SK-N-MC (cell line): ENCODE results near the gene KCNE4.

Source experiments
- DNase-seq: peaks from one replicate; pipeline ENCODE4 v3.0.0-alpha.2; 2011; ENCODE audit warnings: low read depth, low spot score
- H3K27ac ChIP-seq: fragments of 200-600 bp; sonication (generic); 2 replicates; pipeline ENCODE4 v1.5.1; 2016; ENCODE audit warnings: mixed run types
- H3K36me3 ChIP-seq: fragments of 200-600 bp; sonication (generic); 2 replicates; pipeline ENCODE4 v1.6.1; 2017; ENCODE audit warnings: antibody characterized with exemption, low read length, mixed read lengths; ENCODE audit not compliant: insufficient read depth
- H3K4me3 ChIP-seq: fragments of 200-600 bp; sonication (generic); 2 replicates; pipeline ENCODE4 v1.5.1; 2016
- H3K9ac ChIP-seq: fragments of 200-600 bp; sonication (generic); 2 replicates; pipeline ENCODE4 v1.8.0; 2017; ENCODE audit warnings: mixed run types, mixed read lengths; ENCODE audit not compliant: insufficient read length
- H3K9me3 ChIP-seq: fragments of 200-600 bp; sonication (generic); 2 replicates; pipeline ENCODE4 v1.6.1; 2017; ENCODE audit warnings: low read depth, mild to moderate bottlenecking, antibody characterized with exemption, low read length, moderate library complexity, mixed read lengths
- EZH2 ChIP-seq: fragments of 200-600 bp; sonication (generic); IDR thresholded peaks from one replicate; pipeline ENCODE4 v1.6.1; 2017; ENCODE audit warnings: antibody characterized with exemption
- FOXP2 ChIP-seq: optimal IDR thresholded peaks from 2 replicates; pipeline ENCODE3; 2011; ENCODE audit warnings: mild to moderate bottlenecking, moderate library complexity; ENCODE audit not compliant: insufficient read depth; ENCODE audit errors: extremely low read length, control extremely low read depth
- POLR2AphosphoS5 ChIP-seq: IDR thresholded peaks from 2 replicates; pipeline ENCODE4 v1.6.1; 2012; ENCODE audit warnings: mild to moderate bottlenecking, low read depth, low read length, borderline replicate concordance

Gene KCNE4

DNA sequence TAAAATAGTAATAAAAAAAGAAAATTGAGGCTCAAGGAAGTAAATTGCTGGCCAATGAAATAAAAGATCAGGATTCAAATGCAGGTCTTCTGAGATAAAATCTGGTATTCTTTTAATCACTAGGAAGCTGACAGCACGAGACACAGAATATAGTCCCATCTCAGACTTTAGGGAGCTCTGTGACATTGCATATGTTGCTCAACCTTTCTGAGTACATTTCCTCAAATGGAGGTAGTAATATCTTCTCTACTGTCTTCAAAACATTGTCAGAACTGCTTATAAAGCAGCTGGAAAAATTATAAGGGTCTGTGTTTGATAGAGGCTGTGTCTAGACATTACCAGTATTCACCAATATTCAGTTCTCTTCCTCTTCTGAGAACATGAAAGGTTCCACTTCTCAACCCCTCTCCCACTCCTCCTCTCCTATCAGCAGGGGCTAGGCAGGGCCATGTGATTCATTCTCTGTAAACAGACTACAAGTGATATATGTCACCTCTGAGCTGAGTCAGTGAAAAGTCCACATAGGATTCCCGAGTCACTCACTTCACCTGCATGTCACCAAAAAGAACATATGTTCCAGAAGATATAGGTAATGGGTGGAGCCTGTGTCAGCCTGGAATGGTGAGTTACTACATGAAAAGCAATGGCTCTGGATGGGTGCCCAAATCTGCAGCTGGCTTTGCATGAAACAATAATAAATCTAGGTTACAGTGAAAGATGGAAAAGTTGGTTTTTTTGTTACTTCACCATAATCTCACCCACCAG, 7.1 kb downstream of the KCNE4 start:
- no peaks in the 10 kb centered on the region for H3K9me3 ChIP-seq
- H3K36me3 ChIP-seq = peaks cover 5% of the 10 kb centered on the region; the same call in 1 of the 2 replicates
- no peak for DNase-seq
- no peak overlapping the region for H3K4me3 ChIP-seq
- TF ChIP-seq POLR2AphosphoS5 = no peak
- TF ChIP-seq EZH2 = no peak
- TF ChIP-seq FOXP2 = no peak
- H3K27ac ChIP-seq = peak overlapping the region; percentile 45
- H3K9ac ChIP-seq = no peak overlapping the region

DNA sequence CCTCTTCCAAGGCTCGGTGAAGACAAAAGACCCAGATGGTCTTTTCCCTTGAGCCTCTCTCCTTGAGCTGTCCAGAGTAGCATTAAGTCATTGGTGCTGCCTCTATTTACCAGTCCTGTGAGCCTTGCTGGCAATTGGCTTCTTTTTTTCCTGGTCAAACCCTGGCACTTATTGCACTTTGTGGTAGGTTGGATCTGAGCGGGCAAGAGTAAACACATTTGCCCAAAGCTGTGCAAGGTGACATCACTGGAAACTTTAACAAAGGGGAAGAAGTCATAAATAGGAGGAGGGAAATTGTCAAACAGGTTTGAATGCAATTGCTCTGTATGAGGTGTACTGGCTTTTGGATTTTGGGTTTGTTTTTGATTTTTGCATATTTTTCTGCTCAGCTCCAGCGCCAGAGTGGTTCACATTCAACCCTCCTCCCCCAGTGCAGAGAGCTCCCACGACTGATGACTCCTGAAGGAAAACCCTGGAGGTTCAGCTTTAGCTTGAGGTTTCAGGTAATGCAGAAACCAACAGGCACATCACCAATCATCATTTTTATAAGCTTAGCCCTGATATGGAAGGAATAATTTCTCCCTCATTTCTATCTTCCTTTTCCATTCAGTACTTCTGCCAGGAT, 8.3 kb downstream of the KCNE4 start:
- Histone ChIP-seq H3K36me3 (peaks cover 5% of the 10 kb centered on the region; the same call in 1 of the 2 replicates), H3K9ac (no peak overlapping the region), H3K27ac (0 out of 2 replicates have a peak overlapping the region, but pooled peaks have one; percentile 32), H3K9me3 (no peaks in the 10 kb centered on the region), H3K4me3 (no peak overlapping the region)
- TF ChIP-seq EZH2 = no peak
- no peak for TF ChIP-seq FOXP2
- no peak for TF ChIP-seq POLR2AphosphoS5
- no peak for DNase-seq

DNA sequence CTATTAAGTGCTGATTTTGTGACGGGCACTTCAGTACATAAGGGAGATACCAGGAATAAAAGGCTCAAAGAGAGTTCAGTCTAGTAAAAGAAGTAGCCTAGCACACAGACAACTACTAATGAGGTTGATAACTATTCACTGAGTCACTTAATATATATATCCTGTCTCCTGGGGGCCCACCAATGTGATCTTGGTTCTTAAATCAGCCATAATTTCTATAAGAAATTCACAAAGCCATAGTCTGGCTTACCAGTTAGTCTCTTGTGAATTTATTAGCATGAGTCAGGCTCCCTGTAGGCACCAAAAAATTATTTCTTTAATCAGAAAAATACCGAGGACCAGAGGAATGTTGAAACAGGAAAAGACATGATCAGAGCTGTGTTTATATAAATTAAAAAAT, 10.4 kb downstream of the KCNE4 start:
- TF ChIP-seq EZH2 (no peak), FOXP2 (no peak), POLR2AphosphoS5 (no peak)
- Histone ChIP-seq H3K36me3 (peaks cover 5% of the 10 kb centered on the region; the same call in 1 of the 2 replicates), H3K9ac (no peak overlapping the region), H3K4me3 (peak overlapping the region; percentile 51), H3K27ac (peak overlapping the region; percentile 84), H3K9me3 (no peaks in the 10 kb centered on the region)
- DNase-seq = peak; percentile 85

DNA sequence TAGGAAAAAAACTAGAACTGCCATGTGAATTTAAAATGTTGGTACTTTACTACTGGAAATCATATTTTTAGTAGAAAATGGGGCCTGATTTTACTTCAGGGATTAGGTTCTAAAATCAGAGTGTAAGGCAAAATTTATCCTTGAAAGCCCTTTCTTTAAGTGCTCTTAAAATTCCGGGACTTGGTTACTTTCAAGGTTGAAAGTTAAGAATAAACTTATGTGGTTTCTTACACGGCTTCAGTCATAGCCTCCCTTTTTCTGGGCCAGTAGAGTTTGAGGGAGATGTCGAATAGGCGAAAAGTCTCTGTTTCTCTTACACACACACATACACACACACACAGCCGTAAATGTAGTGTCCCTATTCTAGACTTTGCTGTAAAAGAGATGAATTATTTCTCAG, 13.1 kb downstream of the KCNE4 start:
- H3K9me3 ChIP-seq = no peaks in the 10 kb centered on the region
- TF ChIP-seq FOXP2 = no peak
- no peak for TF ChIP-seq POLR2AphosphoS5
- TF ChIP-seq EZH2 = no peak

DNA sequence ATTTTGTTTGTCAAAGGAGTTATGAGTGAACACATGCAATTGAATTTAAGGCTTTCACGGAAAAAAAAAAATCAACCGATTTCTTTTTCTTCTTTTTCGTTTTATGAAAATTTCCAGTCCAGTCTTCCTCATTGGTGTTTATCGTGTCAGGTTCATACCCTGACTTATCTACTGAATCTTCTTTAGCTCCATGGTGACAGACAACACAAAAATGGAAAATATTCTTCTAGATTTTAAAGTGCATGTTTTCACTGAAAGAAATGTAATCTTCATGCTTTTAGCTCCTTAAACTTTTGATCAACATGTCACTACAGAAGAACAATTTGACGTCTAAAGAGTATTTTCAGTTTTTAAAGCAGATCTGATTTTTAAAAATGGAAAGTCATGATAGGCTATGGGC, 14.7 kb downstream of the KCNE4 start:
- H3K36me3 ChIP-seq = peaks cover 7% of the 10 kb centered on the region; the same call in 1 of the 2 replicates
- H3K9me3 ChIP-seq = no peaks in the 10 kb centered on the region
- no peak for DNase-seq
- no peak overlapping the region for H3K4me3 ChIP-seq
- no peak overlapping the region for H3K27ac ChIP-seq
- TF ChIP-seq EZH2 (no peak), POLR2AphosphoS5 (no peak), FOXP2 (no peak)
- H3K9ac ChIP-seq = no peak overlapping the region

More for the DNA sequence above, 13.1 kb downstream of the KCNE4 start:
- Histone ChIP-seq H3K9ac (no peak overlapping the region), H3K4me3 (no peak overlapping the region), H3K27ac (no peak overlapping the region), H3K36me3 (peaks cover 9% of the 10 kb centered on the region; the same call in 1 of the 2 replicates)
- no peak for DNase-seq

DNA sequence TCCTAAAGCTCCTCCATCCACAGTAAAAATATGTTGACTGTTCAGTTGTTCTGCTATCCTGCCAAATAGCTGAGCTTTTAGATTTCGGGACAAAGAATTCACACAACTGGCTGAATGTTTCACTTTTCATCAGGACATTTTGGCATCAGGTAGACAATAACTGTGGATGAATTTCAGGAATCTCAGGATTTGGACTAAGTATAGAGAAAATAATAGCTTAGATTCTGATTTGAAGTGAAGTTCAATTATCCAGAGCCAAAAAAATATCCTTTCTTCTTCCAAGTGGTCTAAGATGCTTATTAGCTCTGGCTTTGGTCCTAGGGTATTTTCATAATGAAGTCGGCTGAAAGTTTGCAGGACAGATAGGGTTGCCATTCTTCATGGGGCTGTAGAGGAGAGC, 16.1 kb downstream of the KCNE4 start:
- H3K9me3 ChIP-seq = no peaks in the 10 kb centered on the region
- H3K9ac ChIP-seq = no peak overlapping the region
- H3K27ac ChIP-seq = no peak overlapping the region
- H3K36me3 ChIP-seq = 0 out of 2 replicates have a peak, but pooled peaks cover 4% of the 10 kb centered on the region
- no peak overlapping the region for H3K4me3 ChIP-seq
- TF ChIP-seq FOXP2 (no peak), EZH2 (no peak)
- DNase-seq = no peak

DNA sequence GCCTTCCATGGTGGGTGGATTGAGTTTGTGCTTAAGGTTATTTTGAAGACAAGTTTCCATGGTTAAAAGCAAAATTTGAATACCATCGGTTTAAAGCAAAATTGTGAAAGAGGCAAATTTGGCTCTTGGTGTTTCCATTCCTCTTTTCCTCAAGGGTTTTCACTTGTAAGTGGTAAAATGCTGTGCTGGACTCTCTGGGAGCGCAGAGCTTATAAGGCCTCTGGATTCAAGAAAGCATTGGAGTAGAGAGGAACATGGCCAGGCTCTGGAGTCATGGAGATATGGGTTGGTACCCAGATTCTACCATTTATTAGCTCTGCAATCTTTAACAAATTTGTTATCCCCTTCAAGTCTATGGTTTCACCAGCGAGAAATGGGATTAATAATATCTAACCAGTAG, 17.5 kb downstream of the KCNE4 start:
- no peak for DNase-seq
- Histone ChIP-seq H3K36me3 (0 out of 2 replicates have a peak, but pooled peaks cover 4% of the 10 kb centered on the region), H3K4me3 (no peak overlapping the region), H3K27ac (no peak overlapping the region), H3K9ac (no peak overlapping the region), H3K9me3 (no peaks in the 10 kb centered on the region)
- TF ChIP-seq EZH2 (no peak), POLR2AphosphoS5 (no peak), FOXP2 (no peak)

DNA sequence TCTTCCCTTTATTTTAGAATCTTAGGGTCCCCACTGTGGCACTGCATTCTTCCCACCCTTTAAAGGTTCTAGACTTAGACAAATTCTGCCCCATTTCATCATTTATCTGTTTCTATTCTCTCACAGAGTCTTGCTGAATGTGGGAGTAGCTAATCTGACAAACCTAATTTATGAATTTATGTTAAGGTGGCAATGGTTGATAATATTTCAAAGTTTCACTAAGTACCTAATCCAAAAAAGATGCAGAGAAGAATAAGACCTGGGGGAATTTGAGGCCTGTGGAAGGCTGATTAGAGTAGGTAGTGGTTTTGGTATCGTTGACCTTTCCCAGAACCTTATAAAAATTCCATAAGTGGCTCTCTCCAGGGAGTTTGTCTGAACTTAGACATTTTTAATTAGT, 18.0 kb downstream of the KCNE4 start:
- DNase-seq = no peak
- no peak overlapping the region for H3K4me3 ChIP-seq
- H3K9me3 ChIP-seq = no peaks in the 10 kb centered on the region
- 0 out of 2 replicates have a peak, but pooled peaks cover 4% of the 10 kb centered on the region for H3K36me3 ChIP-seq
- TF ChIP-seq POLR2AphosphoS5 (no peak), EZH2 (no peak), FOXP2 (no peak)
- H3K27ac ChIP-seq = no peak overlapping the region
- H3K9ac ChIP-seq = no peak overlapping the region
